Dedifferentiated amniotic fluid mesenchymal stem cell (primary cell): Measurements from ENCODE around the gene IQSEC3.
"Not testable (repeated sequence)": the region's sequence is repeated elsewhere in the genome, so short reads cannot be mapped to it uniquely, and the experiment has no call there.

ENCODE experiments used
- DNase-seq: peaks from one replicate; pipeline ENCODE4 v3.0.0-alpha.2; 2016; ENCODE audit errors: extremely low spot score

Gene IQSEC3

GRCh38 chr12:111699-112493 lies 45.3 kb downstream of the IQSEC3 start:
- no peak for DNase-seq

DNA sequence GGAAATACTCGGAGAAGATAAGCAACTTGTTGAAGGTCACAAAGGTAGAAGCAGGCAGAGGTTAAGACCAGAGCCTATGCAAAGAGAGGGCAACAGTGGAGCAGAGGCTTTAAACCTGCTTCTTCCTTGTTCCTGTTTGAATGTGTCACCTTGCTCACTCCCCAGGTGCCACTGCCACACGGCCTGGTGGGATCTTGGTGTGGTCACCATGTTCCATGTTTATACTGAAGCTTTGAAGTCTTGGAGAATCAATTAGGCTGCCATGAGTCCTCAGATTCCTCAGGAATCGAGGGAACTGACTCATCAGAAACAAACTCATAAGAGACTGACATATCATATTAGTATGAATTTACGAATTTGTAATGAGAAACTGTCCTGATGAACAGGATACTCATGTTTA lies 46.8 kb downstream of the IQSEC3 start:
- no peak for DNase-seq

DNA sequence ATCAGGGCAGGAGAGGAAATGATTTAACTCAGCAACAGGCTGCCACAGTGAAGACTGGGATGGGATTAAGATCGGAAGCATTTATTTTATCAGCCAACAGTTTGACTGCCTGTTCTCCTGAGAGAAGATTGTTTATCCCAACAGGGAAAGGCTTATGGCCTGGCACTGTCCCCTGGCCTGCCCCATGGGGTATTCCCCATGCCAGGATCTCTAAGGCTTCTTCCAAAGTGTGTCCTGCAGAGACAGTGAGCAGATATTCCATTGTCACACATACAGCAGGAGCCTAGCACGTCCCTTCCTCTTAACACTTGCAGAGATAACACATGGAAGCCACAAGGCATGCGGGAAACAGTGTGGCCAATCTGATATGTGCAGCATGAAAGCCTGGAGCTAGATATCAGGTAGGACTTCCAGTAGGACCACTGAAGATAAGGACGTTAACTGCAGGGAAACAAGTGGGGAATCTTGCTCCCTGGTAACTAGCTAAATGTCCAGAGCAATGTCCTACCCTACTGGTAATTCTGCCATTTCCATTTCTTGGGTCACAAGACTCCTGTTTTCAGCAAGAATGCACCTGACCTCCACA lies 48.2 kb downstream of the IQSEC3 start:
- DNase-seq: no peak

- DNase-seq: no peak
Measured at GRCh38 chr12:115518-115917, 49.0 kb downstream of the IQSEC3 start.

- DNase-seq: no peak
Measured at GRCh38 chr12:115960-116915, 49.7 kb downstream of the IQSEC3 start.

DNA sequence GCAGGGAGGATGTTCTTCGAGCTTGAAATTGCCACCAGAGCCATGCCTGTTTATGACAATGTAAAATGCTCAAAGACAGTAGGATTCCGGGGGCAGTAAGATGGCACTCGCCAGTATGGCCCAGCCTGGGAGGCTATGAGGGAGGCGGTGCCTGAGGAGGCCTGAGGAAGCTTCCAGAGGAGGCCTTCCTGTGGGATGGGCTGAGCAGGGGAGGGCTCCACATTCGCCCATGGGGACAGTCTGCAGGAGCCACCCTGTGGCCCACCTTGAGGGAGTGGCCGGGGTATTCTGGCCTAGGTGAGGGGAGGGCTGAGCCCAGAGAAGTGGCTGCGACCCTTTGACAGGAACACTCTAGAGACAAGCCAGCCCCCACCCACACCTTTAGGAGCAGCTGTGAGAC lies 50.7 kb downstream of the IQSEC3 start:
- no peak for DNase-seq

GRCh38 chr12:117816-118345 lies 51.3 kb downstream of the IQSEC3 start:
- DNase-seq: no peak

DNA sequence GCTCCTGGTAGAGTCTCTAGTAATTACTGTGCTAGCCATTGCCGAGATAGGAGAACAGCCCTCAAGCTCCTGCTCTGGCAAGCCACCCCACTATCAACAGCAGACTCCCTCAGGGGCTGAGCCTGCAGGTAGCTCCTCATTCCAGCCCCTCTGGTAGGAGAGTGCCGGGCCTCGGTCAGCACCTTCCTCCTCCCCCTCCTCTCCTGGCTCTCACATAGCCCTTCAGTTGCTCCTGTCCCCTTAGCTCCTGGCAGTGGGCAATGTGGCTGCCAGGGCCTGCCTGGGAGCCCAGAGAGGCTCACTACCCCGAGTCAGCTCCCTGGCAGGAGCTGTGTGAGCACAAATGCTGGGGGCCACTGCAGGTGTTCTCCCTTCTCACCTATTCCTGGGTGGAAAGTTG lies 52.0 kb downstream of the IQSEC3 start:
- DNase-seq: no peak

GRCh38 chr12:120951-121350 lies 54.4 kb downstream of the IQSEC3 start:
- DNase-seq: no peak

GRCh38 chr12:121647-122046 lies 55.1 kb downstream of the IQSEC3 start:
- no peak for DNase-seq

DNA sequence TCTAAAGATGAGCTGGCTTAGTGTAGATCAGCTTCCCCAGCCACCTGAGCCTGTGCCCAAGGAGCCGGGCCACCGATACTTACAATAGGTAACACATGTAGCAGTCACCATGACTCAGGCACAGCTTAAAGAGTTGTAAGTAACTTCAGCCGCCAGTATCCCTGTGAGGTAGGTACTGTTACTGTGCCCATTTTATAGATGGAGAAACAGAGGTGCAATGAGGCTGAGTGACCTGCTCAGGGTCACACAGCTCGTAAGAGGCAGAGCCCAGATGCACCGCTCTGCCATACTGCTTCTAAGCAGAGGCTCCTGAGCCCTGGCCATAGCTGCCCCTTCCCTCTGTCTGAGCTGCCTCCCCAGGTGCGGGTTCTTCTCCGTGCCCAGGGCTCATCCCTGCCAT lies 58.5 kb downstream of the IQSEC3 start:
- no peak for DNase-seq

- DNase-seq: no peak
Measured at GRCh38 chr12:125566-125965, 59.0 kb downstream of the IQSEC3 start.

GRCh38 chr12:128079-128478 lies 61.5 kb downstream of the IQSEC3 start:
- no peak for DNase-seq

GRCh38 chr12:129001-129400 lies 62.4 kb downstream of the IQSEC3 start:
- no peak for DNase-seq

DNA sequence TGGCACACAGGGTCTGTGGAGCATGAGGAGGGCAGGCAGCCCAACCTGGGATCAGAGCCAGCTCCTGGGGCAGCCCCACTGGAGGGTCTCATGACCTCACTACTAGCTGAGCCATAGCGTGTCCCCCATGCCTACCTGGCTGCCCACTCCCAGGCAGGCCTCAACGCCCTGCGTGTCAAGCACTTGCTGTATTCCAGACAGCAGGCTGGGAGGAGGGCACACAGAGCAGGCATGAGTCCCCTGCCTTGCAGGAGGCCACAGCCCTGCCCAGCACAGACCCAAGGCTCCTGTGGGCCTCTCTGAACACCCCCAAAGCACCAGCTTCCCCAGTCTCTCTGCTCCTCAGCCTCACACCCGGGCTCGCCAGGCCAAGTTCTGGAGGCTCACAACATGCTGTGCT lies 64.0 kb downstream of the IQSEC3 start:
- DNase-seq: no peak

DNA sequence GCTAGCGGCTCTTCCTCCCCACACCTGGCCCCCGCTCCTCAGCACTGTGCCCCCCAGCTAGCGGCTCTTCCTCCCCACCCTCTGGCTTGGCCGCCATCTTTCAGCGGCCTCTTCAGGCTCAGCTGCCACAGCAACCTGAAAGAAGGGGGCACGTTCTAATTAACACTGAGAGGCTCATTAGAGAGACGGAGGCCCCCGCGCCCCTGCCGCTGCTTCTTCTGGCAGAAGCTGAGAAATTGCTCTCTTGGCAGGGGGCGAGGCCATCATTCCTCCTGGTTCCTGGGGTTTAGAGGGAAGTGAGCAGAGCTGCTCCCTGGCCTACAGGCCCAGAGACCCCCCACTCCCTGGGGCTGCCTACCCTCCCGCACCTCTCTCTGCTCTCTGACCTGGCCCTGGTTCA lies 64.4 kb downstream of the IQSEC3 start:
- no peak for DNase-seq

- DNase-seq: no peak
Measured at GRCh38 chr12:131732-132495, 65.3 kb downstream of the IQSEC3 start.

DNA sequence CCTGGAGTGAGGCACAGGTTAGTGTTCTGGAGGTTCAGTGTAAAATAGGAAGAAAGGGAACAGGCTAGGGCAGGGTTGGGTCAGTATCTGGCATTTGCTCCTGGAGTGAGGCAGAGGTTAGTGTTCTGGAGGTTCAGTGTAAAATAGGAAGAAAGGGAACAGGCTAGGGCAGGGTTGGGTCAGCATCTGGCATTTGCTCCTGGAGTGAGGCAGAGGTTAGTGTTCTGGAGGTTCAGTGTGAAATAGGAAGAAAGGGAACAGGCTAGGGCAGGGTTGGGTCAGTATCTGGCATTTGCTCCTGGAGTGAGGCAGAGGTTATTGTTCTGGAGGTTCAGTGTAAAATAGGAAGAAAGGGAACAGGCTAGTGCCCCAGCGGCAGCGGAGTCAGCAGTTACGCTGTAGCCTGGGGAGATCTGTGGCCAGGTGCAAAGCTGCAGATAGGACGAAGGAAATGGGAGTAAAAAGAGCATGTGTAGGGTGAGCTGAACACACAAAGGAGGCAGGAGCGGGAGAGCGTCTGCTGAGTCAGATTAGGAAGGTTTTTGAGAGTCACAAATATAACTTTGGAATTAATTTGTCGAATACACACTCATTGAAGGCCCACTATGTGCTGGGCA lies 67.2 kb downstream of the IQSEC3 start:
- DNase-seq: not testable (repeated sequence)

- DNase-seq: no peak
Measured at GRCh38 chr12:135138-135537, 68.6 kb downstream of the IQSEC3 start.

- DNase-seq: no peak
Measured at GRCh38 chr12:138171-138897, 71.8 kb downstream of the IQSEC3 start.
